ENCODE results near the gene ITPK1.
"Not testable (repeated sequence)": the region's sequence is repeated elsewhere in the genome, so short reads cannot be mapped to it uniquely, and the experiment has no call there.

The ITPK1 gene

DNA sequence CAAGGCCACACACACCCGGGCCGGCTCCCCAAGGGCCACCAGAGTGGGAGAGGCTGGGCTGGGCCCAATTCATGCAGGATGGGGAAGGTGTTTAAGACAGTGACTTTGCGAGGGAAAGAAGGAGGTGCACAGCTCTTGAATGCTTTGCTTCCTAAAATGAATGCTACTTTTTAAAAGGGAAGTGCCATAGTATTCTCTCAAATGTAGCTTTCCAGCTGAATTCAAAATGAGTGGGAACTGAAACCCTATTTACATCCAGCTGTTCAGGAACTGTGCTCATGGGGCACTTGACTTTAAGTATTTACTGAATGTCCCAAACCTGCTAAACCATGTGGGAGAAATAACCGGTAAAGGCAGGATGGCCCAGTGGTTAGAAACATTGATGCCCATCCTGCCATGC, 7.6 kb downstream of the ITPK1 start:
- TF ChIP-seq, protein P1, sequence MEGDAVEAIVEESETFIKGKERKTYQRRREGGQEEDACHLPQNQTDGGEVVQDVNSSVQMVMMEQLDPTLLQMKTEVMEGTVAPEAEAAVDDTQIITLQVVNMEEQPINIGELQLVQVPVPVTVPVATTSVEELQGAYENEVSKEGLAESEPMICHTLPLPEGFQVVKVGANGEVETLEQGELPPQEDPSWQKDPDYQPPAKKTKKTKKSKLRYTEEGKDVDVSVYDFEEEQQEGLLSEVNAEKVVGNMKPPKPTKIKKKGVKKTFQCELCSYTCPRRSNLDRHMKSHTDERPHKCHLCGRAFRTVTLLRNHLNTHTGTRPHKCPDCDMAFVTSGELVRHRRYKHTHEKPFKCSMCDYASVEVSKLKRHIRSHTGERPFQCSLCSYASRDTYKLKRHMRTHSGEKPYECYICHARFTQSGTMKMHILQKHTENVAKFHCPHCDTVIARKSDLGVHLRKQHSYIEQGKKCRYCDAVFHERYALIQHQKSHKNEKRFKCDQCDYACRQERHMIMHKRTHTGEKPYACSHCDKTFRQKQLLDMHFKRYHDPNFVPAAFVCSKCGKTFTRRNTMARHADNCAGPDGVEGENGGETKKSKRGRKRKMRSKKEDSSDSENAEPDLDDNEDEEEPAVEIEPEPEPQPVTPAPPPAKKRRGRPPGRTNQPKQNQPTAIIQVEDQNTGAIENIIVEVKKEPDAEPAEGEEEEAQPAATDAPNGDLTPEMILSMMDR (IDR thresholded peaks at IDR 0.05; ENCODE audit: borderline replicate concordance, insufficient read depth, low read depth, low read length), result no peak
- H3K4me3 ChIP-seq (ENCODE audit: low read depth, low read length), result no peak overlapping the region

- TF ChIP-seq, protein P1 (IDR thresholded peaks at IDR 0.05; ENCODE audit: borderline replicate concordance, insufficient read depth, low read depth, low read length), result no peak
- no peak overlapping the region for H3K4me3 ChIP-seq (ENCODE audit: low read depth, low read length)
Measured at GRCh38 chr14:93107453-93107852, 8.3 kb downstream of the ITPK1 start.

DNA sequence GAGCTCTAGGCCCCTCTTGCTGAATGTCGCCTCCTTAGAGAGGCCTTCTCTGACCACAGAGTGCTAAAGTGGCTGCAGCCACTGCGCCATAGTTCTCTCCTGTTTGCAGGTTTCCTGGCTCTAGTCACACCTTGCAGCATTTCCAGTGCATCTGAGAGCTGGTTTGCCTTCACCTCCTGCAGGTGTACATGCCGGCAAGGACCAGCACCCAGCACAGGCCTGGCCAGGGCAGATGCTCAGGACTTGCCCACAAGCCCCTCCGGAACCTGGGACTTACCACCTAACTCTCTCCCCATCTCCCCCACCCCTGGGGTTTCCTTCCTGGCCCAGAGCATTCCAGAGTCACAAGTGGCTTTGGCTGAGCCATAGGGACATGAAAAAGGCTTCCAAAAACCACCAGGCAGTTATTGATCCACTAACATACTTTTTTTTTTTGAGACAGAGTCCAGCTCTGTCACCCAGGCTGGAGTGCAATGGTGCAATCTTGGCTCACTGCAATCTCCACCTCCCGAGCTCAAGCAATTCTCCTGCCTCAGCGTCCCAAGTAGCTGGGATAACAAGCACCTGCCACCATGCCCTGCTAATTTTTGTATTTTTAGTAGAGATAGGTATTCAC, 9.1 kb downstream of the ITPK1 start:
- no peak overlapping the region for H3K4me3 ChIP-seq (ENCODE audit: low read depth, low read length)
- TF ChIP-seq, protein P1 (IDR thresholded peaks at IDR 0.05; ENCODE audit: borderline replicate concordance, insufficient read depth, low read depth, low read length), result no peak

- H3K4me3 ChIP-seq (ENCODE audit: low read depth, low read length), result not testable (repeated sequence)
Measured at GRCh38 chr14:93105856-93106255, 9.9 kb downstream of the ITPK1 start.

DNA sequence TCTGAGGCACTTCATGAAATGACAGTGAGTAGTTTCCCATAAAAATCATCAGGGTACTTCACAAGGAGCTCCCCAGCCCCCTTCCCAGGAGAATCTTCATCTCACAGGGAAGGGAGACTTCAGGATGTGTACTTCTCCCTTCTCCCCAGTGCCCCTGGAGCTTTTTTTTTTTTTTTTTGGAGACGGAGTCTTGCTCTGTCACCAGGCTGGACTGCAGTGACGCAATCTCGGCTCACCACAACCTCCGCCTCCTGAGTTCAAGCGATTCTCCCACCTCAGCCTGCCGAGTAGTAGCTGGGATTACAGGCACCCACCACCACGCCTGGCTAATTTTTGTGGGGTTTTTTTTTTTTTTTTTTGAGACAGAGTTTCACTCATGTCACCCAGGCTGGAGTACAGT, 10.4 kb downstream of the ITPK1 start:
- H3K4me3 ChIP-seq (ENCODE audit: low read depth, low read length), result no peak overlapping the region
- TF ChIP-seq, protein P1 (IDR thresholded peaks at IDR 0.05; ENCODE audit: borderline replicate concordance, insufficient read depth, low read depth, low read length), result no peak

GRCh38 chr14:93104961-93105360, 10.8 kb downstream of the ITPK1 start:
- no peak overlapping the region for H3K4me3 ChIP-seq (ENCODE audit: low read depth, low read length)
- TF ChIP-seq, protein P1 (IDR thresholded peaks at IDR 0.05; ENCODE audit: borderline replicate concordance, insufficient read depth, low read depth, low read length), result no peak

DNA sequence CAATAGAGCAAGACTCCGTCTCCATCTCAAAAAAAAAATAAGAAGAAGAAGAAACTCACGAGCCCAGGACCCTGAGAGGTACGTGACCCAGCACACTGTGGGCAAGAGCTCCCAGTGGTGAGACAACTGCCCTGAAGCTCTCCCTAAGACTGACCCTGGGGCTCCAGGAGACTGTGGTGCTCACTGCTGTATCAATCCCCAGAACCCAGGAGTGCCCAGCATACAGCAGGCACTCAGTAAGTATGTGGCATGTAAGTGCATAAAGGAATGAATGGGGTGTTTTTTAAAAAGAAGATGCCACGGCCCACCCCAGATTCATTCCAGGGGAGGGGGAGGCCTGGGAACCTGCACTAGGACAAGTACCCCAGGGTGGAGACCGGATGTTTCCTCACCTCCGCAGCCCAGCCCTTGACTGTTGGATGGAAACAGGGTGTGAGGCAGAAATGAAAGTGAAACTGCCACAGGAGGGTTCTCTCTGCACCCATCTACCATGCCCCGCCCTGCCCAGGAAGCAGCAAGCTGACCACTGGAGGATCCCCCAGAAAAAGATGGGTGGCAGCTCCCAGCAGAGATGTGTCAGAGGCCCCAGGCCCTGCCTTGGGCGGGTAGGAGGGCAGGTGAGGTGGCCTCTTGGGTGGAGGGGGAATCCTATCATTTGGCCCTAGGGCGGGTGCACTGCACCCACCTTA, 12.2 kb downstream of the ITPK1 start:
- no peak overlapping the region for H3K4me3 ChIP-seq (ENCODE audit: low read depth, low read length)

More for the DNA sequence above, 12.2 kb downstream of the ITPK1 start:
- TF ChIP-seq, protein P1 (IDR thresholded peaks at IDR 0.05; ENCODE audit: borderline replicate concordance, insufficient read depth, low read depth, low read length), result no peak

All from GM12875 (cell line).